SK-N-SH (cell line): ENCODE data around the gene IFNLR1. TPM values are rescaled to one million over a fixed set of nuclear protein-coding genes. Genes with fewer than 3 reads are reported as not detected.

ENCODE experiments used
- CTCF ChIA-PET: fragments of 300-600, 350-600 bp; formaldehyde crosslinking; extraction: SDS; loops from one replicate; lab custom pipeline; 2021; lab: Yijun Ruan, JAX
- POLR2A ChIA-PET: fragments of 350-600 bp; sonication (Branson Sonifier 250); formaldehyde crosslinking; extraction: SDS; loops from one replicate; lab custom pipeline; 2020; ENCODE audit warnings: antibody characterized with exemption, inconsistent platforms; lab: Yijun Ruan, JAX
- DNase-seq: peaks from one replicate; pipeline ENCODE4 v3.0.0; 2012
- H2AFZ ChIP-seq: fragments of 200-600 bp; sonication (generic); 2 replicates; pipeline ENCODE4 v1.8.1; 2016; ENCODE audit warnings: antibody characterized with exemption, mild to moderate bottlenecking, low read depth
- H3F3A ChIP-seq: fragments of 200-600 bp; sonication (generic); replicated peaks from 2 replicates; pipeline ENCODE3; 2016; ENCODE audit warnings: antibody characterized with exemption, mild to moderate bottlenecking; ENCODE audit not compliant: insufficient read depth
- H3K27ac ChIP-seq, 2 experiments: fragments of 200-500 bp in 1 of 2; fragments of 200-600 bp in 1 of 2; sonication (Bioruptor generic) in 1 of 2; sonication (generic), shearing (Covaris generic) in 1 of 2; 2 replicates each; pipeline versions ENCODE4 v1.5.1 to v1.6.1; 2014 to 2016; ENCODE audit warnings: low read depth in 2 of 2, inconsistent platforms in 1 of 2, low read length in 1 of 2, mild to moderate bottlenecking in 1 of 2, mixed read lengths in 1 of 2
- H3K27me3 ChIP-seq: fragments of 200-600 bp; sonication (generic), shearing (Covaris generic); 2 replicates; pipeline ENCODE4 v1.6.1; 2016; ENCODE audit warnings: mixed run types; ENCODE audit not compliant: insufficient read depth
- H3K36me3 ChIP-seq, 2 experiments: fragments of 200-500 bp in 1 of 2; fragments of 200-600 bp in 1 of 2; sonication (Bioruptor generic) in 1 of 2; sonication (generic) in 1 of 2; replicated peaks in 1 of 2; 2 replicates each; pipeline versions ENCODE3 to v1.5.1; 2014 to 2016; ENCODE audit warnings: low read length in 1 of 2, mild to moderate bottlenecking in 1 of 2; ENCODE audit not compliant: insufficient read depth in 2 of 2, control insufficient read depth in 1 of 2
- H3K4me1 ChIP-seq, 2 experiments: fragments of 200-500 bp in 1 of 2; fragments of 200-600 bp in 1 of 2; sonication (Bioruptor generic) in 1 of 2; sonication (generic), shearing (Covaris generic) in 1 of 2; 2 replicates each; pipeline versions ENCODE4 v1.5.1 to v1.6.1; 2014 to 2016; ENCODE audit warnings: low read depth in 1 of 2, low read length in 1 of 2, mixed run types in 1 of 2; ENCODE audit not compliant: insufficient read depth in 2 of 2, control insufficient read depth in 1 of 2
- H3K4me2 ChIP-seq: fragments of 200-600 bp; sonication (generic), shearing (Covaris generic); 2 replicates; pipeline ENCODE4 v1.6.1; 2017; ENCODE audit warnings: mixed run types
- H3K4me3 ChIP-seq, 2 experiments: fragments of 200-500 bp in 1 of 2; fragments of 200-600 bp in 1 of 2; sonication (Bioruptor generic) in 1 of 2; sonication (generic), shearing (Covaris generic) in 1 of 2; 2 replicates each; pipeline versions ENCODE4 v1.5.1 to v1.8.1; 2014 to 2016; ENCODE audit warnings: low read depth in 2 of 2, inconsistent platforms in 1 of 2, low read length in 1 of 2, mild to moderate bottlenecking in 1 of 2, mixed read lengths in 1 of 2, moderate library complexity in 1 of 2
- H3K79me2 ChIP-seq: fragments of 200-600 bp; sonication (generic); 2 replicates; pipeline ENCODE4 v1.8.1; 2017; ENCODE audit warnings: mild to moderate bottlenecking; ENCODE audit not compliant: insufficient read depth
- H3K9ac ChIP-seq: fragments of 200-600 bp; sonication (generic); 2 replicates; pipeline ENCODE4 v1.6.1; 2017; ENCODE audit warnings: mixed run types
- H3K9me2 ChIP-seq: fragments of 200-600 bp; sonication (generic); 2 replicates; pipeline ENCODE4 v1.6.1; 2017; ENCODE audit warnings: mixed run types
- H3K9me3 ChIP-seq: fragments of 200-600 bp; sonication (generic); 2 replicates; pipeline ENCODE4 v1.6.1; 2017; ENCODE audit warnings: mixed run types, mild to moderate bottlenecking, moderate library complexity
- H4K20me1 ChIP-seq: fragments of 200-600 bp; sonication (generic); 2 replicates; pipeline ENCODE4 v1.6.1; 2017; ENCODE audit warnings: mild to moderate bottlenecking, mixed run types; ENCODE audit not compliant: insufficient read depth
- FOSL2 ChIP-seq: IDR thresholded peaks from 2 replicates; pipeline ENCODE4 v1.4.0; 2012; ENCODE audit warnings: low read depth, mild to moderate bottlenecking, moderate library complexity, borderline replicate concordance
- FOXJ3 ChIP-seq: sonication (generic); formaldehyde crosslinking; IDR thresholded peaks from 2 replicates; pipeline ENCODE4 v1.5.1; 2020; ENCODE audit warnings: mild to moderate bottlenecking, missing genetic modification reagents
- GATA2 ChIP-seq: sonication (generic); formaldehyde crosslinking; IDR thresholded peaks from 2 replicates; pipeline ENCODE4 v1.5.0; 2020; ENCODE audit warnings: mild to moderate bottlenecking, missing genetic modification reagents
- IRF3 ChIP-seq: fragments of 150-350 bp; IDR thresholded peaks from 2 replicates; pipeline ENCODE4 v1.6.1; 2016; ENCODE audit warnings: mild to moderate bottlenecking, low read depth, low read length
- MAX ChIP-seq: IDR thresholded peaks from 2 replicates; pipeline ENCODE4 v1.4.0; 2012; ENCODE audit warnings: low read depth
- RCOR1 ChIP-seq: fragments of 150-350 bp; IDR thresholded peaks from 2 replicates; pipeline ENCODE4 v1.6.1; 2017; ENCODE audit warnings: antibody characterized with exemption, low read length
- RFX5 ChIP-seq: IDR thresholded peaks from 2 replicates; pipeline ENCODE4 v1.6.1; 2012; ENCODE audit warnings: mild to moderate bottlenecking, improper control_type of control experiment, low read length
- SIN3A ChIP-seq: IDR thresholded peaks from 2 replicates; pipeline ENCODE4 v1.6.1; 2012; ENCODE audit warnings: low read depth, mild to moderate bottlenecking, low read length, moderate library complexity, borderline replicate concordance
- TAF1 ChIP-seq: IDR thresholded peaks from 2 replicates; pipeline ENCODE4 v1.6.1; 2012; ENCODE audit warnings: low read depth, mild to moderate bottlenecking, low read length, moderate library complexity, borderline replicate concordance
- TEAD4 ChIP-seq: IDR thresholded peaks from 2 replicates; pipeline ENCODE4 v1.4.0; 2012; ENCODE audit warnings: mild to moderate bottlenecking, borderline replicate concordance; ENCODE audit not compliant: insufficient read depth
- WGBS: methylation state at CpG from one replicate; pipeline ENCODE4 v1.1.6; 2017; ENCODE audit warnings: low lambda C conversion rate; 5-methylcytosine and 5-hydroxymethylcytosine counted together
- polyA plus RNA-seq, 3 experiments: library from polyadenylated mRNA; depleted of rRNA; stranded (reverse); fragments of >200 nt; gene quantifications; 2 replicates each; pipeline ENCODE4 v1.2.3, GENCODE V29; 2012
- TF ChIP-seq, protein P1 (sequence below): IDR thresholded peaks from 2 replicates; pipeline ENCODE4 v1.4.0; 2012; ENCODE audit warnings: low read depth, borderline replicate concordance

The IFNLR1 gene
- polyA plus RNA-seq, 1 of the 3 experiments (the other 2 are of a cell fraction): 0.30 TPM

GRCh38 chr1:24235921-24236788, 49.1 kb upstream of the IFNLR1 start (continued):
- no peak for TF ChIP-seq GATA2 (CRISPR knock-in tag)
- TF ChIP-seq SIN3A: no peak

DNA sequence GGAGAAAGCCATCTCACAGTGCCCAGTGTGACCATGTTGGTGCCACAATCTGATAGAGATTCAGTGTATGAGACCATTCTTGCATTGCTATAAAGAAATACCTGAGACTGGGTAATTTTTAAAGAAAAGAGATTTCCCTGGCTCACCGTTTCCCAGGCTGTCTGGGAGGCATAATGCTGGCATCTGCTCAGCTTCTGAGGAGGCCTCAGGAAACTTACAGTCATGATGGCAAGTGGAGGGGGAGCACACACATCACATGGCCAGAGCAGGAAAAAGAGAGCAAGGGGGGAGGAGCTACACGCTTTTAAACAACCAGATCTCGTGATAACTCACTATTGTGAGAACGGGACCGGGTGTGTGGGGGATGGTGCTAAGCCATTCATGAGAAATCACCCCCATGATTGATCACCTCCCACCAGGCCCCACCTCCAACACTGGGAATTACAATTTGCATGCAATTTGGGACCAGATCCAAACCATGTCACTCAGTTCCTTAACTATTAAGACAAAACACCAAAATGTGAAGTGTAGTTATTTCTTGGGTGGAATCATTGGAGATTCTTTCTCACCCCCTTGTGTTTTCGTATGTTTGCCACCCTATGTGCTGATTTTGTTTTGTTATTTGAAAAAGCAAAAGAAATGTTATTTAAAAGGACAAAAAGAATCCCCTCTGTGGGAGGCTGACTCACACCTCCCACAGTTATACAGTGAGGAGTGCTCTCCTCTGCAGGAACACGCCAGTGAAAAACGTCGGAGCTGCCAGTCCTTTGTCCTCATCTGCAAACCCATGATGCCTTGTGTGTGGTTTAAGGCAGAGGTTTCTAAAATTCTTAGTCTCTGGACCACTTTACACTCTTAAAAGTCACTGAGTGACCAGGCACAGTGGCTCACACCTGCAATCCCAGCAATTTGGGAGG, 46.9 kb upstream of the IFNLR1 start:
- no peaks in the 10 kb centered on the region for H3K9me2 ChIP-seq
- no peaks in the 10 kb centered on the region for H3F3A ChIP-seq
- TF ChIP-seq FOSL2 (no peak), IRF3 (no peak), RFX5 (no peak), MAX (no peak), TAF1 (no peak), FOXJ3 (no peak), RCOR1 (no peak), TEAD4 (no peak)
- TF ChIP-seq, protein P1, sequence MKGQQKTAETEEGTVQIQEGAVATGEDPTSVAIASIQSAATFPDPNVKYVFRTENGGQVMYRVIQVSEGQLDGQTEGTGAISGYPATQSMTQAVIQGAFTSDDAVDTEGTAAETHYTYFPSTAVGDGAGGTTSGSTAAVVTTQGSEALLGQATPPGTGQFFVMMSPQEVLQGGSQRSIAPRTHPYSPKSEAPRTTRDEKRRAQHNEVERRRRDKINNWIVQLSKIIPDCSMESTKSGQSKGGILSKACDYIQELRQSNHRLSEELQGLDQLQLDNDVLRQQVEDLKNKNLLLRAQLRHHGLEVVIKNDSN: no peak
- DNase-seq: no peak
- H3K27me3 ChIP-seq: no peaks in the 10 kb centered on the region
- H3K9ac ChIP-seq: no peak overlapping the region
- H3K4me3 ChIP-seq: no peak overlapping the region
- H3K9me3 ChIP-seq: no peaks in the 10 kb centered on the region
- no peak overlapping the region for H2AFZ ChIP-seq
- no peaks in the 10 kb centered on the region for H3K36me3 ChIP-seq
- no peaks in the 10 kb centered on the region for H4K20me1 ChIP-seq
- H3K79me2 ChIP-seq: no peaks in the 10 kb centered on the region
- 81% methylated on average over 9 of the region's 9 CpGs for WGBS
- H3K4me1 ChIP-seq: no peaks in the 10 kb centered on the region
- ChIA-PET POLR2A (no interaction called here), CTCF (interaction anchor here (1.1 kb wide), 1 partner anchor 157 kb away, joined by 3 read pairs; no protein-coding TSS in a partner anchor)
- H3K27ac ChIP-seq: no peak overlapping the region
- H3K4me2 ChIP-seq: no peak overlapping the region
